HFF-Myc (cell line): ENCODE measurements around the gene CPLANE1.

ENCODE experiments used
- DNase-seq: peaks from one replicate; pipeline ENCODE4 v3.0.0-alpha.2; 2011; ENCODE audit warnings: low read depth; ENCODE audit errors: extremely low read depth
- H3K4me3 ChIP-seq: replicated peaks from 2 replicates; pipeline ENCODE4 v1.5.1; 2011; ENCODE audit warnings: low read depth, mild to moderate bottlenecking, control low read depth, low read length
- CTCF ChIP-seq: IDR thresholded peaks from 2 replicates; pipeline ENCODE4 v1.5.1; 2012; ENCODE audit warnings: mild to moderate bottlenecking, low read depth, low read length, control low read depth; ENCODE audit errors: missing control alignments

The CPLANE1 gene

DNA sequence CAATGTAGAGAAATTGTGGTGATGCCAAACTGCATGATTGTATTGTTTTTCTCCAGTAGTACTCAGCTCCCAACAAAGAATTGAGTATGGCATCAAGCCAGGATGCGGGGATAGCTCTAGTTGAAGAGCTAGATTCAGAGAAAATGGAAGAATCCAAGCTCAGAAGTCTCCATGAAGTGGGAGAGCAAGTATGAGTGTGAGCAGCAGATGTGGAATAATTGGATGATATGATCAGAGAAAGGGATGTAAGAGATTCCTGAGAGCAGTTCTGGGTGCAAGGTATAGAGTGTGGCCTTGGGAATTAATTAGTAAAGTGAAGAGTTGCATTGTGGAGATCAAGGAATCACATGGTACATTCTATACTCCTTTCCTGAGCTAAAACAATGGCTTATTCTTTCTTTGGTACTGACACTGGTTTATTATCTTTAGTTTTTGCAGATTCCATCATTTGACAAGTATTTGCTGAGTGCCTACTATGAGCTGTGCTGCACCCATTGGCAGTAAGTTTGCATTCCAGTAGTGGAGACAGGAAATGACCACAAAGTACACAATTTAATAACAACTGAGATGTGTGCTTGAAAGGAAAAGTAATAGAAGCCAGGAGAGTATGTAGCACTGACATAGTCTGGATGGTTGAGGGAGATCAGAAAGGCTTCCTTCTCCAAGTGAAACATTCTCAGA is 177.1 kb downstream of the CPLANE1 start:
- no peak for TF ChIP-seq CTCF

GRCh38 chr5:37071487-37071886 is 177.7 kb downstream of the CPLANE1 start:
- no peak overlapping the region for H3K4me3 ChIP-seq
- no peak for DNase-seq
- no peak for TF ChIP-seq CTCF

More for the DNA sequence above, 177.1 kb downstream of the CPLANE1 start:
- no peak overlapping the region for H3K4me3 ChIP-seq
- peak; percentile 3 for DNase-seq

GRCh38 chr5:37064442-37064841 is 184.7 kb downstream of the CPLANE1 start:
- no peak for DNase-seq
- TF ChIP-seq CTCF = no peak
- no peak overlapping the region for H3K4me3 ChIP-seq

DNA sequence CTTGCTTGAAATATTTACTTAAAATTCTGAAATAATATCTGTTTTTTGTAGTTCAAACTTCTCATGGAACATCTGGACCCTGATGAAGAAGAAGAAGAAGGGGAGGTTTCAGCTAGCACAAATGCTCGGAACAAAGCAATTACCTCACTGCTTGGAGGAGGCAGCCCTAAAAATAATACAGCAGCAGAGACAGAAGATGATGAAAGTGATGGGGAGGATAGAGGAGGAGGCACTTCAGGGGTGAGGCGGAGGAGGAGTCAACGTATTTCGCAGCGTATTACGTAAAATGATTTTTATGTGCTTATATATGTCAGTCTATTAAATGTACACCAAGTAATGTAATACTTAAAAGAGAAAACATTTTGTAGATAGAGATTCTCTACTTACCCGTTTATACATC is 185.4 kb downstream of the CPLANE1 start:
- DNase-seq = no peak
- TF ChIP-seq CTCF = no peak
- H3K4me3 ChIP-seq = no peak overlapping the region

GRCh38 chr5:37060030-37060429 is 189.1 kb downstream of the CPLANE1 start:
- no peak overlapping the region for H3K4me3 ChIP-seq
- no peak for TF ChIP-seq CTCF
- no peak for DNase-seq

GRCh38 chr5:37056762-37057161 is 192.4 kb downstream of the CPLANE1 start:
- DNase-seq = no peak
- no peak for TF ChIP-seq CTCF
- H3K4me3 ChIP-seq = no peak overlapping the region
